Gastroesophageal sphincter (tissue), 4 donors: ENCODE measurements around the gene RGS9. TPM values are rescaled to one million over a fixed set of nuclear protein-coding genes. Genes with fewer than 3 reads are reported as not detected.
A peak's percentile ranks its signal among the peaks of the same experiment; 100 is the strongest.
"Not testable (repeated sequence)": the region's sequence is repeated elsewhere in the genome, so short reads cannot be mapped to it uniquely, and the experiment has no call there.

Experiments used
- ATAC-seq: fragments of 150-250 bp; one replicate; pipeline ENCODE4 v1.9.1; 2016; ENCODE audit warnings: mild to moderate bottlenecking, moderate library complexity
- H3K27ac ChIP-seq, 4 donors: fragments of 200-600 bp; sonication (generic) in 3 of 4; 1 replicate in 3 of 4; 2 replicates in 1 of 4; pipeline ENCODE4 v1.5.1; 2016 to 2019
- H3K27me3 ChIP-seq: fragments of 200-600 bp; sonication (generic); one replicate; pipeline ENCODE4 v1.5.1; 2019
- H3K36me3 ChIP-seq, 2 donors: fragments of 200-600 bp; sonication (generic); one replicate each; pipeline ENCODE4 v1.5.1; 2019; ENCODE audit warnings: control low read depth in 1 of 2
- H3K4me1 ChIP-seq, 3 donors: fragments of 200-600 bp; sonication (generic); 1 replicate in 2 of 3; 2 replicates in 1 of 3; pipeline ENCODE4 v1.5.1; 2016 to 2019; ENCODE audit warnings: control low read depth in 2 of 3
- H3K4me3 ChIP-seq, 2 donors: fragments of 200-600 bp; sonication (generic); one replicate each; pipeline ENCODE4 v1.5.1; 2019; ENCODE audit warnings: mild to moderate bottlenecking in 1 of 2, moderate library complexity in 1 of 2
- H3K9me3 ChIP-seq, 3 donors: fragments of 200-600 bp; sonication (generic); one replicate each; pipeline ENCODE4 v1.5.1; 2017 to 2019; ENCODE audit warnings: control low read depth in 2 of 3
- CTCF ChIP-seq, 4 experiments: fragments of 200-600 bp in 2 of 4; fragments of 450-650 bp in 2 of 4; sonication (generic) in 1 of 4; IDR thresholded peaks; one replicate each; pipeline ENCODE4 v1.5.1; 2017 to 2019; ENCODE audit warnings: antibody characterized with exemption in 4 of 4, mild to moderate bottlenecking in 2 of 4, moderate library complexity in 2 of 4
- EP300 ChIP-seq: sonication (generic); formaldehyde crosslinking; IDR thresholded peaks from one replicate; pipeline ENCODE4 v1.6.1; 2017; ENCODE audit warnings: antibody characterized with exemption, mild to moderate bottlenecking
- POLR2A ChIP-seq, 2 donors: fragments of 450-650 bp; IDR thresholded peaks; one replicate each; pipeline ENCODE4 v1.6.1; 2017; ENCODE audit warnings: antibody characterized with exemption in 2 of 2, mild to moderate bottlenecking in 2 of 2, moderate library complexity in 1 of 2
- POLR2AphosphoS5 ChIP-seq: sonication (generic); formaldehyde crosslinking; IDR thresholded peaks from one replicate; pipeline ENCODE4 v1.6.1; 2017; ENCODE audit warnings: antibody characterized with exemption
- WGBS, 2 donors: methylation state at CpG; one replicate each; pipeline ENCODE4 v1.1.5; 2018; ENCODE audit warnings: low coverage in 1 of 2; 5-methylcytosine and 5-hydroxymethylcytosine counted together
- total RNA-seq, 4 donors: library from RNA; depleted of rRNA; stranded (reverse); fragments of >200 nt; gene quantifications; one replicate each; pipeline ENCODE4 v1.1.0, GENCODE V29; 2016

RGS9 gene
- 10 to 100 TPM; 17.4 to 43.9 (median 40.8) TPM for total RNA-seq

GRCh38 chr17:65137021-65137939 lies at the start of gene RGS9:
TSS of gene RGS9 (plus strand) at chr17:65137370. CDS start at chr17:65137541, 171 bp downstream.
- TF ChIP-seq POLR2AphosphoS5 (peak; percentile 6), POLR2A (IDR thresholded peaks at IDR 0.05) (no peak), CTCF (IDR thresholded peaks at IDR 0.05) (peak; percentile 98 to 100 (median 100)), EP300 (no peak)

GRCh38 chr17:65088621-65089360 lies 48.4 kb upstream of the RGS9 start:
- 45 to 59% methylated on average over 3 to 4 of the region's 4 CpGs for WGBS, 2 donors
- Histone ChIP-seq H3K4me3 (no peak overlapping the region), H3K9me3 (no peaks in the 10 kb centered on the region), H3K4me1 (no peaks in the 10 kb centered on the region), H3K27ac (no peak overlapping the region), H3K27me3 (no peaks in the 10 kb centered on the region), H3K36me3 (no peaks in the 10 kb centered on the region)
- TF ChIP-seq POLR2A (IDR thresholded peaks at IDR 0.05): no peak
- TF ChIP-seq CTCF (IDR thresholded peaks at IDR 0.05): no peak
- TF ChIP-seq POLR2AphosphoS5: no peak
- TF ChIP-seq EP300: no peak
- ATAC-seq: no peak

More at GRCh38 chr17:65137021-65137939, at the start of gene RGS9:
- Histone ChIP-seq H3K36me3 (no peaks in the 10 kb centered on the region), H3K27me3 (peaks cover 4% of the 10 kb centered on the region), H3K27ac (peak within 1 kb of the TSS; percentile 30 to 80 (median 69)), H3K9me3 (no peaks in the 10 kb centered on the region), H3K4me3 (peak within 1 kb of the TSS; percentile 66 to 95), H3K4me1 (peaks cover 0 to 28% (median 2%) of the 10 kb centered on the region in 3 donors)
- WGBS, 2 donors: 5% methylated on average over 12 of the region's 56 CpGs
- ATAC-seq: peak; percentile 96

GRCh38 chr17:65092262-65092661 lies 44.9 kb upstream of the RGS9 start:
- no peak for ATAC-seq
- no peaks in the 10 kb centered on the region for H3K4me1 ChIP-seq
- TF ChIP-seq POLR2AphosphoS5 (no peak), CTCF (IDR thresholded peaks at IDR 0.05) (no peak), EP300 (no peak), POLR2A (IDR thresholded peaks at IDR 0.05) (no peak)
- H3K9me3 ChIP-seq: no peaks in the 10 kb centered on the region
- H3K27me3 ChIP-seq: no peaks in the 10 kb centered on the region
- 62 to 65% methylated on average over 3 of the region's 3 CpGs for WGBS, 2 donors
- H3K4me3 ChIP-seq: no peak overlapping the region
- no peaks in the 10 kb centered on the region for H3K36me3 ChIP-seq
- no peak overlapping the region for H3K27ac ChIP-seq

- WGBS, 2 donors: 76 to 94% methylated on average over 2 to 15 of the region's 15 CpGs
- H3K9me3 ChIP-seq, H3K27ac ChIP-seq, H3K4me1 ChIP-seq, H3K4me3 ChIP-seq, ATAC-seq, H3K27me3 ChIP-seq, H3K36me3 ChIP-seq: not testable (repeated sequence)
Measured at GRCh38 chr17:65092721-65093356, 44.3 kb upstream of the RGS9 start.

- Histone ChIP-seq H3K27me3 (no peaks in the 10 kb centered on the region), H3K27ac (no peak overlapping the region)
- WGBS, 2 donors: 78 to 86% methylated on average over 6 to 7 of the region's 7 CpGs
Measured at GRCh38 chr17:65093930-65094329, 43.2 kb upstream of the RGS9 start.

More at GRCh38 chr17:65093930-65094329, 43.2 kb upstream of the RGS9 start:
- no peak for TF ChIP-seq POLR2AphosphoS5
- no peak for TF ChIP-seq POLR2A (IDR thresholded peaks at IDR 0.05)
- TF ChIP-seq CTCF (IDR thresholded peaks at IDR 0.05): no peak
- no peak for TF ChIP-seq EP300
- ATAC-seq: no peak
- Histone ChIP-seq H3K4me1 (no peaks in the 10 kb centered on the region), H3K4me3 (no peak overlapping the region), H3K36me3 (no peaks in the 10 kb centered on the region), H3K9me3 (no peaks in the 10 kb centered on the region)
